Mammary epithelial cell (primary cell): ENCODE measurements around the gene SPARC.

ENCODE experiments used
- EZH2 ChIP-seq: IDR thresholded peaks from 2 replicates; pipeline ENCODE4 v1.6.1; 2012; ENCODE audit warnings: low read length, inconsistent platforms, borderline replicate concordance
- TF ChIP-seq, protein P1 (sequence below), 2 donors: IDR thresholded peaks in 1 of 2; conservative IDR thresholded peaks in 1 of 2; 2 replicates each; pipeline ENCODE4 v1.5.1; 2011 to 2012; ENCODE audit warnings: inconsistent platforms in 2 of 2, low read length in 2 of 2, mild to moderate bottlenecking in 2 of 2, control low read depth in 1 of 2, low read depth in 1 of 2; ENCODE audit not compliant: insufficient read depth in 1 of 2; ENCODE audit errors: extremely low read depth in 1 of 2

DNA sequence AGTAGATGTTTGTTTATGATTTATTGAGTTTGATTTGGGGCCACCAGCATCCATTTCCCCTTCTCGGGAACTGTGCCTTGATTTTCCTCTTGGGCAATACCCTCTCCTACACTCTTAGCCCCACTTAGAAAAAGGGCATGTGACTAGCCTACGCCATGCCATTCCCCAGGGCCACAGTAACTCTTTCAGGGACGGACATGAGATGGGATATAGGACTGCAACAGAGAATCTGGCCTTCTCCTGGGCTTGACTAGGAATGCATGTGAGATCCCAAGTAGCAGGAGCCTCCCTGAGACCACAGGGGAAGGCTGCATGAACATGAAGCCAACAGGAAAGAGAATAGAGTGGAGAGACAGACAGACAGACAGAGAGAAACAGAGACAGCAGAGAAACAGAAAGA lies 30.7 kb upstream of the SPARC start:
- TF ChIP-seq, protein P1, sequence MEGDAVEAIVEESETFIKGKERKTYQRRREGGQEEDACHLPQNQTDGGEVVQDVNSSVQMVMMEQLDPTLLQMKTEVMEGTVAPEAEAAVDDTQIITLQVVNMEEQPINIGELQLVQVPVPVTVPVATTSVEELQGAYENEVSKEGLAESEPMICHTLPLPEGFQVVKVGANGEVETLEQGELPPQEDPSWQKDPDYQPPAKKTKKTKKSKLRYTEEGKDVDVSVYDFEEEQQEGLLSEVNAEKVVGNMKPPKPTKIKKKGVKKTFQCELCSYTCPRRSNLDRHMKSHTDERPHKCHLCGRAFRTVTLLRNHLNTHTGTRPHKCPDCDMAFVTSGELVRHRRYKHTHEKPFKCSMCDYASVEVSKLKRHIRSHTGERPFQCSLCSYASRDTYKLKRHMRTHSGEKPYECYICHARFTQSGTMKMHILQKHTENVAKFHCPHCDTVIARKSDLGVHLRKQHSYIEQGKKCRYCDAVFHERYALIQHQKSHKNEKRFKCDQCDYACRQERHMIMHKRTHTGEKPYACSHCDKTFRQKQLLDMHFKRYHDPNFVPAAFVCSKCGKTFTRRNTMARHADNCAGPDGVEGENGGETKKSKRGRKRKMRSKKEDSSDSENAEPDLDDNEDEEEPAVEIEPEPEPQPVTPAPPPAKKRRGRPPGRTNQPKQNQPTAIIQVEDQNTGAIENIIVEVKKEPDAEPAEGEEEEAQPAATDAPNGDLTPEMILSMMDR (conservative IDR thresholded peaks at IDR 0.05 in 1 of 2, IDR thresholded peaks at IDR 0.05 in 1 of 2; ENCODE audit: extremely low read depth in 1 of 2, insufficient read depth in 1 of 2, low read depth in 1 of 2, low read length in 2 of 2), result no peak
- no peak for TF ChIP-seq EZH2
